Measurements from ENCODE around the gene GLIPR1L1. TPM values are rescaled to one million over a fixed set of nuclear protein-coding genes. Genes with fewer than 3 reads are reported as not detected.

The GLIPR1L1 gene
- total RNA-seq, 1 experiment from 2014 or later = not detected

DNA sequence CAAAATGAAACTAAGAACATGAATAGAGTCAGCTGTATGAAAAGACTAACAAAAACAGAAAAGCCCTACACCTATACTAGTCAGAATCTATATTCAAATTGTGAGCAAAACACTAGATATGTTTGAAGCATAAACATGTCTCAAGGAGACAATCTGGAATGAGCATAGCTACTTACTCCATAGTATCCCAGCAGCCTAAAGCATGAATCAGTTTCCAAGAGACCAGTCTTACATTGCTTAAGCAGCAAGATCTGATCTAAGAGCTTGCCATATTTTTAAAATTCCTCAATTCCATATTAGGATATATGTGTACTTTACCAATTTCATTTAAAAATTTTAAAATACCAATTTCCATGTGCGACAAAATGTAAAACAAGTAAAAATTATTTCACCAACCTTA lies 12.0 kb upstream of the GLIPR1L1 start:
- CTCF ChIA-PET = no interaction called here

DNA sequence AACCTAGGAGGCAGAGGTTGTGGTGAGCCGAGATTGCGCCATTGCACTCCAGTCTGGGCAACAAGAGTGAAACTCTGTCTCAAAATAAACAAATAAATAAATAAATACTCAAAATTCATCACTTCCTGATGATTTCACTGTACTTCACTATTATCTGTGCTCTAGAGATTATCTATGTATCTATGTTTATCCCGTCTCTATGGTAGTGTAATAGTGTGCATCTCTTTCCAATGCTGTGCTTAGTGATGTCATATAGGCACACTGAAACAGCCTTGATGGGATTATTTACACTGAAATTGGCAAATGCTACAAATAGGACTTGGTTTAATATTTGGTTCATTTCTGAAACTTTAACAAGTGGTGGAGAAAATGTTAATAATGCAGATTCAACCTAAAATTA lies 10.8 kb upstream of the GLIPR1L1 start:
- no peaks in the 10 kb centered on the region for H3K36me3 ChIP-seq (ENCODE audit: control insufficient read depth in 1 of 2, insufficient read depth in 2 of 2, low read length in 2 of 2)
- ChIA-PET POLR2A (no interaction called here), RAD21 (ENCODE audit: low non-redundant PET in 1 of 2, low total read pairs in 2 of 2, uncharacterized antibody in 2 of 2, unreplicated experiment in 2 of 2) (no interaction called here), CTCF (no interaction called here)
- TF ChIP-seq ZNF274 (IDR thresholded peaks at IDR 0.05; ENCODE audit: low read depth, low read length) = no peak
- no peak for TF ChIP-seq RAD21 (IDR thresholded peaks at IDR 0.05; ENCODE audit: low read depth)
- TF ChIP-seq, protein P1, sequence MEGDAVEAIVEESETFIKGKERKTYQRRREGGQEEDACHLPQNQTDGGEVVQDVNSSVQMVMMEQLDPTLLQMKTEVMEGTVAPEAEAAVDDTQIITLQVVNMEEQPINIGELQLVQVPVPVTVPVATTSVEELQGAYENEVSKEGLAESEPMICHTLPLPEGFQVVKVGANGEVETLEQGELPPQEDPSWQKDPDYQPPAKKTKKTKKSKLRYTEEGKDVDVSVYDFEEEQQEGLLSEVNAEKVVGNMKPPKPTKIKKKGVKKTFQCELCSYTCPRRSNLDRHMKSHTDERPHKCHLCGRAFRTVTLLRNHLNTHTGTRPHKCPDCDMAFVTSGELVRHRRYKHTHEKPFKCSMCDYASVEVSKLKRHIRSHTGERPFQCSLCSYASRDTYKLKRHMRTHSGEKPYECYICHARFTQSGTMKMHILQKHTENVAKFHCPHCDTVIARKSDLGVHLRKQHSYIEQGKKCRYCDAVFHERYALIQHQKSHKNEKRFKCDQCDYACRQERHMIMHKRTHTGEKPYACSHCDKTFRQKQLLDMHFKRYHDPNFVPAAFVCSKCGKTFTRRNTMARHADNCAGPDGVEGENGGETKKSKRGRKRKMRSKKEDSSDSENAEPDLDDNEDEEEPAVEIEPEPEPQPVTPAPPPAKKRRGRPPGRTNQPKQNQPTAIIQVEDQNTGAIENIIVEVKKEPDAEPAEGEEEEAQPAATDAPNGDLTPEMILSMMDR (IDR thresholded peaks at IDR 0.05 in 2 of 3, conservative IDR thresholded peaks at IDR 0.05 in 1 of 3; ENCODE audit: borderline replicate concordance in 1 of 3, insufficient read depth in 1 of 3, low read depth in 2 of 3, low read length in 2 of 3) = no peak
- TF ChIP-seq SP1 (IDR thresholded peaks at IDR 0.05; ENCODE audit: low read depth) = no peak
- no peak for TF ChIP-seq TCF7L2 (IDR thresholded peaks at IDR 0.05; ENCODE audit: borderline replicate concordance, extremely low read depth, insufficient read depth, insufficient read length)
- TF ChIP-seq CBX3 (IDR thresholded peaks at IDR 0.05; ENCODE audit: low read depth) = no peak
- TF ChIP-seq, protein P2, sequence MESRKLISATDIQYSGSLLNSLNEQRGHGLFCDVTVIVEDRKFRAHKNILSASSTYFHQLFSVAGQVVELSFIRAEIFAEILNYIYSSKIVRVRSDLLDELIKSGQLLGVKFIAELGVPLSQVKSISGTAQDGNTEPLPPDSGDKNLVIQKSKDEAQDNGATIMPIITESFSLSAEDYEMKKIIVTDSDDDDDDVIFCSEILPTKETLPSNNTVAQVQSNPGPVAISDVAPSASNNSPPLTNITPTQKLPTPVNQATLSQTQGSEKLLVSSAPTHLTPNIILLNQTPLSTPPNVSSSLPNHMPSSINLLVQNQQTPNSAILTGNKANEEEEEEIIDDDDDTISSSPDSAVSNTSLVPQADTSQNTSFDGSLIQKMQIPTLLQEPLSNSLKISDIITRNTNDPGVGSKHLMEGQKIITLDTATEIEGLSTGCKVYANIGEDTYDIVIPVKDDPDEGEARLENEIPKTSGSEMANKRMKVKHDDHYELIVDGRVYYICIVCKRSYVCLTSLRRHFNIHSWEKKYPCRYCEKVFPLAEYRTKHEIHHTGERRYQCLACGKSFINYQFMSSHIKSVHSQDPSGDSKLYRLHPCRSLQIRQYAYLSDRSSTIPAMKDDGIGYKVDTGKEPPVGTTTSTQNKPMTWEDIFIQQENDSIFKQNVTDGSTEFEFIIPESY (IDR thresholded peaks at IDR 0.05; ENCODE audit: extremely low read depth, insufficient replicate concordance, low read length) = no peak
- no peak overlapping the region for H3K4me3 ChIP-seq (replicated peaks in 1 of 2; ENCODE audit: low read depth in 1 of 2, low read length in 2 of 2)
- no peaks in the 10 kb centered on the region for H3K79me2 ChIP-seq (ENCODE audit: insufficient read depth, low read length)
- ATAC-seq (no peak), DNase-seq (ENCODE audit: low read depth, low spot score) (no peak)
- intact Hi-C loops (cut with micrococcal nuclease) = no loop called here
- H3K9me2 ChIP-seq (ENCODE audit: insufficient read depth) = no peaks in the 10 kb centered on the region; the same call in 1 of the 2 replicates
- H3K27me3 ChIP-seq (ENCODE audit: insufficient read depth, low read length) = no peaks in the 10 kb centered on the region
- no peak overlapping the region for H3K4me2 ChIP-seq (ENCODE audit: low read length)
- BruUV-seq (replicated peaks) = no TSS peak
- no peak overlapping the region for H2AFZ ChIP-seq (ENCODE audit: low read depth, low read length, poor library complexity, severe bottlenecking)
- H3K9ac ChIP-seq (ENCODE audit: low read length) = no peak overlapping the region
- H3K9me3 ChIP-seq (ENCODE audit: control insufficient read depth in 1 of 2, insufficient read depth in 1 of 2, low read depth in 1 of 2, low read length in 2 of 2) = no peaks in the 10 kb centered on the region
- H3K4me1 ChIP-seq (ENCODE audit: control insufficient read depth in 1 of 2, insufficient read depth in 2 of 2, low read length in 2 of 2) = no peaks in the 10 kb centered on the region
- H4K20me1 ChIP-seq (ENCODE audit: insufficient read depth) = no peaks in the 10 kb centered on the region
- no peak overlapping the region for H3K27ac ChIP-seq (ENCODE audit: low read depth, low read length)

More for the DNA sequence above, 12.0 kb upstream of the GLIPR1L1 start:
- H3K27me3 ChIP-seq (ENCODE audit: insufficient read depth, low read length) = no peaks in the 10 kb centered on the region
- ATAC-seq = no peak
- POLR2A ChIA-PET = no interaction called here
- TF ChIP-seq JUND (IDR thresholded peaks at IDR 0.05) = no peak
- DNase-seq (ENCODE audit: low read depth, low spot score) = no peak
- H3K36me3 ChIP-seq (ENCODE audit: control insufficient read depth in 1 of 2, insufficient read depth in 2 of 2, low read length in 2 of 2) = no peaks in the 10 kb centered on the region
- no peaks in the 10 kb centered on the region for H4K20me1 ChIP-seq (ENCODE audit: insufficient read depth)
- no peaks in the 10 kb centered on the region for H3K4me1 ChIP-seq (ENCODE audit: control insufficient read depth in 1 of 2, insufficient read depth in 2 of 2, low read length in 2 of 2)
- no peak overlapping the region for H3K9ac ChIP-seq (ENCODE audit: low read length)
- H3K79me2 ChIP-seq (ENCODE audit: insufficient read depth, low read length) = no peaks in the 10 kb centered on the region
- H3K9me3 ChIP-seq (ENCODE audit: control insufficient read depth in 1 of 2, insufficient read depth in 1 of 2, low read depth in 1 of 2, low read length in 2 of 2) = no peaks in the 10 kb centered on the region
- intact Hi-C loops (cut with micrococcal nuclease) = no loop called here
- no peak overlapping the region for H3K4me2 ChIP-seq (ENCODE audit: low read length)
- no TSS peak for BruUV-seq (replicated peaks)
- no peak overlapping the region for H3K4me3 ChIP-seq (replicated peaks in 1 of 2; ENCODE audit: low read depth in 1 of 2, low read length in 2 of 2)
- H2AFZ ChIP-seq (ENCODE audit: low read depth, low read length, poor library complexity, severe bottlenecking) = no peak overlapping the region
- RAD21 ChIA-PET (ENCODE audit: low non-redundant PET in 1 of 2, low total read pairs in 2 of 2, uncharacterized antibody in 2 of 2, unreplicated experiment in 2 of 2) = no interaction called here
- no peak overlapping the region for H3K27ac ChIP-seq (ENCODE audit: low read depth, low read length)
- no peaks in the 10 kb centered on the region; the same call in 1 of the 2 replicates for H3K9me2 ChIP-seq (ENCODE audit: insufficient read depth)

All from HCT116 (cell line).